ENCODE data around the gene GABBR2.
"Not testable (repeated sequence)": the region's sequence is repeated elsewhere in the genome, so short reads cannot be mapped to it uniquely, and the experiment has no call there.

The GABBR2 gene

DNA sequence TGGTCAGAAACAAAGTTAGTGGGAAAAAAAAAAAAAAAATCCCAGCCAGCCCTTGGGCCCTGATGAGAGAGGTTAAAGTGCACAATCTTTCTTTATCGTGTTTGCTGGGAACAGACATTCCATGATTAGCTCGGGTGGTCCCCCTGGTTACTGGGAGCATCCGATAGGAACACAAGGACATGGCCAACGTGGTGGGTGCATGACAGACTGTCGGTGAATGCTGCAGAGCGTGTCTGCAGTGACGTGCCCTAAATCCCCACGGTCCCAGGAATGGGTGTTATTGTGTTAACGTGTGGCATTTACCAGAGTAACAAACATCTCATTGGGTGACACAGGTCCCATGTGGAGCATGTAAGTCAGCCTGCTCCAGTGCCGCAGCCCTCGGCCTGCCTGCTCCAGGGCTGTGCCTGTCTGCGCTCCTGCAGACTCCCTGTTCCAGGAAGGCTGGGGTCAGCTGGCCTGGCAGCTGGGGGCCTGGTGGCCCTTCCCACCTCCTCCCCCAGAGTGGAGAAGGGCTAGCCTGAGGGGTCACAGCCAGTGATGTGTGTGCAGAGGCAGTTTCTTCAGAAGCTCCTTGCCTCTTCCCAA lies 419.0 kb downstream of the GABBR2 start:
- no peak for DNase-seq (ENCODE audit: low spot score)

DNA sequence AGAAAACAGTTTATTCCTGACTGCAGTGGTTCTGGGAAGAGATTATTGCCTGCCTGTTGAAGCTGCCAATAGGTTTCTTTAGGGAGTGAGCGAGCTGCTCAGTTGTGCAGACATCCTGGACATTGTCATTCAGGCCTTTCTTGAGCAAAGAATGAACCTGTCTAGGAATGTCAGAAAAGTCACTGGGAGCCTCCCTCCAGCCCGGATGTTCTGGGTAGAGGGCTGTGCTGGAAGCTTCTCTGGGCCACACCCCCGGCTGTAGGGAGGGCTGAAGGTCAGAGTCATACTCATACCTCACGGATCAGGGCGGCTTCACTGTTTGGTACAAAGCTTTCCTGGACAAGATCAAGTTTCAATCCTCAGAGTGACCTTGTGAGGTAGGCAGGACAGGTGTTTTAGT lies 419.9 kb downstream of the GABBR2 start:
- DNase-seq (ENCODE audit: low spot score), result no peak

DNA sequence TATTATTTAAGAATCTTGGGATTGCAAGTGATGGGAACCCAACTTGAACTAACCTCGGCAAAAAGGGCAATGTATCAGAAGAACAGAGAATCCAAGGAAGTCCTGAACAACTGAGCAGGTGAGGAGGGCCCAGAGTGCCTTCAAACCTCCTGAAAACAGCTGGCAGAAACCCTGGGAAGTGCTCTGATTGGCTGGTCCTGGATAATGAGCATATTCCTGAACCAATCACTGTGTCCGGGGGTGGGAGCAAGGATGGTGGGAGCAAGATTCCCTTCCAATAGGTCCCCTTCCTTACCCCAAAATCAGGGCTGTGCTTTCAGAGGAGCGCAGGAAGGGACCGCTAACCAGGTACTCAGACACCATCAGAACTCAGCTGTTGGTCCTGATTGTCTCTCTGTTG lies 421.4 kb downstream of the GABBR2 start:
- DNase-seq (ENCODE audit: low spot score), result no peak

DNA sequence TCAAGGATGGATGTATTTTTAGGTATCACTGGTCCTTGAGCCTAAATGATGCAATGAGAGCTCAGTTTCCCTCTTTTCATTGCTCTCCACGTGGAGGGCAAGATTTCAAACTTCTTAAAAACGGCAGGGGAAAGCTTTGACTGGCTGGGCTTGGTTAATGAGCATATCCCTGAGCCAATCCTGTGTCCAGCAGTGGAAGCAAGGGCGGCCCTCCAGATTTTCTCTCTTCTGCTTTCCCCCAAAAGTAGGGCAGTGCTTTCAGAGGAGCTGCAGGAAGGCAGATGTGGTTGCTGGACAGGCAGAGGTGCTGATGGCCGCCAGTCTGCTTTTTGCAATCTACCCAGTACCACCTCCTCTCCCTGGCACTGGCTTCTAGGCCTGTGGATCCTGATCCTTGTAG lies 423.3 kb downstream of the GABBR2 start:
- DNase-seq (ENCODE audit: low spot score), result no peak

DNA sequence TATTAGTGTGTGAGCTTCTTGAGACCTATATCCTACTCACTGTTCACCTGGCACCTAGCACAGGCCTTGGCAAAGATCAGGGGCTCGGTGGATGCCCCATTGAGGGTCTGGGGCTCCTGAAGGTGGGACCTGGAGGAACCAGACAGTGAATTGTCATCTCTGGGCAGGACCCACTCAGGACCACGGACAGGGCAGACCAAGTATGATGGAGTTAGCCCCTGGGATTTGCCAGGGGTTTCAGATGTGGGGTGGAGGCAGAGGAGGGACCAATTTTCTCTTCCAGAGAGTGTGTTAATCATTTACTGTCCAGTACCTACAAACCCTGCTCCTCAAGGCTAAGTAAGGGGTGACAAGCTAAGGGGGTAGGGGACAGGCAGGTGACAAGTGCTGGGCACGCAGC lies 424.0 kb downstream of the GABBR2 start:
- DNase-seq (ENCODE audit: low spot score), result no peak

DNA sequence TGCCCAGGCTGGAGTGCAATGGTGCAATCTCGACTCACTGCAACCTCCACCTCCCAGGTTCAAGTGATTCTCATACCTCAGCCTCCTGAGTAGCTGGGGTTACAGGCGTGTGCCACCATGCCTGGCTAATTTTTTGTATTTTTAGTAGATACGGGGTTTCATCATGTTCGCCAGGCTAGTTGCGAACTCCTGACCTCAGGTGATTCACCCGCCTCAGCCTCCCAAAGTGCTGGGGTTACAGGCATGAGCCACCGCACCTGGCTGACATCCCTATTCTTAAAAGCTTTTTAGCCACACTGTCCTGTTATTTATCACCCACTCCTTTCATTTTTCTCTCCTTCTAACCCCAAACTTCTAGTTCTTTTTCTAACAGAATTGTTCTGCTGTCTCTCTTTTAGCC lies 425.6 kb downstream of the GABBR2 start:
- not testable (repeated sequence) for DNase-seq (ENCODE audit: low spot score)

DNA sequence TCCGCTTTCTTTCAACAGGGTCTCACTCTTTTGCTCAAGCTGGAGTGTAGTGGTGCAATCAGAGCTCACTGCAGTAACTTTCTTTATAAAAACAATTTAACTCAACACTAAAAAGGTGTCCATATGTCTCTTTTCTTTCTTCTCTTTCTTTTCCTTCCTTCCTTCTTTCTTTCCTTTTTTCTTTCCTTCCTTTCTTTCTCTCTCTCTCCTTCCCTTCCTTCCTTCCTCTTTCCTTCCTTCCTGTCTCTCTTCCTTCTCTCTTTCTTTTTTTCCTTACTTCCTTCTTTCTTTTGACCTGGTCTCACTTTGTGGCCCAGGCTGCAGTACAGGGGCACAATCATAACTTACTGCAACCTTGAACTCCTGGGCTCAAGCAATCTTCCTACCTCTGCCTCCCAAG lies 427.5 kb downstream of the GABBR2 start:
- DNase-seq (ENCODE audit: low spot score), result no peak

DNA sequence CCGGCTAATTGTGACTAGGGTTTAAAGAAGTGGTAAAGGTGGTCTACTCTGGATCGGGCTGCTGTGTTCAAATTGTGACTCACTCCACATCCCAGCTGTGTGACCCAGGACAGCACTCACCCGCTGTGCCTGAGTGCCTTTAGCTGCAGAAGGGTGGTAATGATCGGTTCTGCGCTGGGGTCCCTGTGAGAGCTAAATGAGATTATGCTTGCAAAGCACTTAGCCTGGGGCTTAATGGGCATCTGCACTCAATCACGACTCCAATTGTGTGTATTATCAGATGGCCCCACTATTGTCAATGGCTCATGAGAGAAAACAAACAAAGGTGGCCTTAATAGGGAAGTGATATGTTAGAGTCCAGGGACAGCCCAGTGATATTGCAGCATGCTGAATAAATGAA lies 428.2 kb downstream of the GABBR2 start:
- no peak for DNase-seq (ENCODE audit: low spot score)

DNA sequence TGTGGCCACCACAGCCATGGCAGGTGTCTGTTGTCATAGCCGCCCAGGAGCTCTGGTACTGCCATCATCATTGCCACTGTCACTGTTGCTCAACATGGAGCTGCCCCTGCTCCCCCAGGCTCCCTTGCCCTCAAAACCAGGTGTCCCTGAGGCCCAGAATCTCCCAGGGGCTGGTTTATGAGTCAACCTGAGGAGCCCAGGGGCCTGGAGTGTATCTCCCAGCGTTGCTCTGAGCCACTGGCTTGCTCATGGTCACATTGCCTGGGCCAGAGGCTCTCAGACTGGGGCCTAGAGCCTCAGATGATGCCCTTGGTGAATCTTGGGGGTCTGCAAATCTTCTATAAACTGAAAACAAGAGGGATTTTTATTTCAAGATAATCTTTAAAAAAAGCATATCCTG lies 428.6 kb downstream of the GABBR2 start:
- DNase-seq (ENCODE audit: low spot score), result no peak

DNA sequence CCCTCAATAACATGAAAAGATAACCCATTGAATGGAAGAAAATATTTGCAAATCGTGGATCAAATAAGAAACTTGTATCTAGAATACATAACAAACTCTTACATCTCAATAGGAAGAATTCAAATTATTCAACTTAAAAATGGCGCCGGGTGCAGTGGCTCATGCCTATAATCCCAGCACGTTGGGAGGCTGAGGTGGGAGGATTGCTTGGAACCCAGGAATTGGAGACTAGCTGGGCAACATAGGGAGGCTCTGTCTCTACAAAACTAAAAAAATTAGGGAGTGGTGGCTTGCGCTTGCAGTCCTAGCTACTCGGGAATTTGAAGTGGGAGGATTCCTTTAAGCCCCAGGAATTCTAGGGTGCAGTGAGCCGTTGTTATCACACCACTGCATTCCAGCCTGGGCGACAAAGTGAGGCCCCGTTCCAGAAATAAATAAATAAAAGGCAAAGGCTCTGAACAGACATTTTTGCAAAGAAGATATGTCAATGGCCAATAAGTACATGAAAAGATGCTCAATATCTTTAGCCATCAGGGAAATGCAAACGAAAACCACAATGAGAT lies 431.7 kb downstream of the GABBR2 start:
- DNase-seq (ENCODE audit: low spot score), result no peak

DNA sequence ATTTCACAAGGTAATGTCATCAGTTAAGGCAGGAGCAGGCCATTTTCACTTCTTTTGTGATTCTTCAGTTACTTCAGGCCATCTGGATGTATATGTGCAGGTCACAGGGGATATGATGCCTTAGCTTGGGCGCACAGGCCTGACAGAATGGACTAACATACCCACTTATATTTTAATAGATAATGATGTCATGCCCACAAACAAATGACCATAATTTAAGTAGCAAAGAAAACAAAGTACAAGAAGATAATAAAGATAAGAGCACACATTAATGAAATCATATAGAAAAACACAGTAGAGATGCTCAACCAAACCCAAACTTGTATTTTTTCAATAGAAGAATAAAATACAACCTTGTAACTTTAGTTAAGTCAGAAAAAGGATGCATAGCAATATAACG lies 433.6 kb downstream of the GABBR2 start:
- no peak for DNase-seq (ENCODE audit: low spot score)

DNA sequence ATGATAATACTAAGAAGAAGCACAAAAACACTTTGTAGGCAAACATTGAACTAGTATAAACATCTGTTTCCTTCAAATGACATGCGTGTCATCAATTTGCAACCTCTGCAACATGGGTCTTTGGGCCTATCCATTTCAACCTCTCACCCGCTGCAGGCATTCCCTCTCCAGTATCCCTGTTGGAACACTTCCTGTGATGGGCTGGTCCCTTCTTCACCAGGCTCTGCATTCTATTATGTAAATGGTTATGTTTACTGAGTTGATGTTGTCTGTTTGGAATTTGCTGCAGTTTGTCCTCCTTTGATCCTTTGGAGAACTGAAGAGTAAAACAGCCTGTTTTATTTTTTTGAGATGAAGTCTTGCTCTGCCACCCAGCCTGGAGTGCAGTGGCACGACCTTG lies 436.7 kb downstream of the GABBR2 start:
- DNase-seq (ENCODE audit: low spot score), result no peak

DNA sequence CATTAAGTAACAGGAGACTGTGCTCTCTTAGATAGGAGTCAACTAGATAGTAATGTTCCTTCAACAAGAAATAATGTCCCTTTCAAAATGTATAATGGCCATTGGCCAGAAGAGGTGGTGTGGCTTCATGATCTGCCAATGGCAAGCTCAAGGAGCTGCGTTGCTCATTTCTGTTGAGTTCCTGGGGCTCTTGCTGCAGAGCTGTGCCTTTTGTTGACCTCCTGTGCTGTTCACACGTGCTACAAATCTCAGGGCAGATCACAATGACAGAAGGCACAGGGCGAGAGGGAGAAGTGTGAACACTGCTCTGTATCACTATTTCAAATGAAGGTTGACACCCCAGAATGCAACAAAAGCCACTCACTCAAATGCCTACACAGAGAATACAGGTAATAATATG lies 437.3 kb downstream of the GABBR2 start:
- no peak for DNase-seq (ENCODE audit: low spot score)

DNA sequence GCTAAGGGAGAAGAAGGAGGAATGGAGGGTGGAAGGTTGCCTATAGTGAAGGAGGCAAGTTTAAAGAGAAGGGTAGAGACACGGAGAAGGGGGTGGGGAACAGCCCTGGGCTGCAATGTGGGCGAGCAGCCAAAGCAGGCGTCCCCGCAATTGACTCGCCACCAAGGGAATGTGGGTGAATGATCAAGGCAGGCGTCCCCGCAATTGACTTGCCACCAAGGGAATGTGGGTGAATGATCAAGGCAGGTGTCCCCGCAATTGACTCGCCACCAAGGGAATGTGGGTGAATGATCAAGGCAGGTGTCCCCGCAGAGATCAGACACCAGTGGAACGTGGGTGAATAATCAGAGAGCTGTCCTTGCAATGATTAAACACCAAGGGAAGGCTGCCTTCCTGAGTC lies 438.5 kb downstream of the GABBR2 start:
- DNase-seq (ENCODE audit: low spot score), result not testable (repeated sequence)

DNA sequence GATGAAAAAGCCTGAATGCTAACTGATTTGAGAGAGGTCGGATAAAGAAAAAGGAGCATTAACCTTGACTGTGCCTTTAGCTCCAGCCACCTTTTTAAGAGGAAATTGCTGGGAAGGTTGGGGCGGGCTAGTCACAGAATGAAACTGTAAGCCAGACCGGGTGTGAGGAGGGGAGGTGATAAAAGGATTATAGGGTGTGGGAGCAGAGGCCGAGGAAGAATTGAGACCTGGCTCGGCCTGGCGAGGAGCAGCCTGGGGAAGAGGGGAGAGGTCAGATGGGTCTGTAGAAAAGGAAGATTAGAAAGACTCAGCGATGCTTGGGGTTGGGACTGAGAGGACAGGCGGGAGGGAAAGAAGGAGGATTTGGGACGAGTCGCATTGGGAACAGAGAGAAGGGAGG lies 439.1 kb downstream of the GABBR2 start:
- DNase-seq (ENCODE audit: low spot score), result not testable (repeated sequence)

DNA sequence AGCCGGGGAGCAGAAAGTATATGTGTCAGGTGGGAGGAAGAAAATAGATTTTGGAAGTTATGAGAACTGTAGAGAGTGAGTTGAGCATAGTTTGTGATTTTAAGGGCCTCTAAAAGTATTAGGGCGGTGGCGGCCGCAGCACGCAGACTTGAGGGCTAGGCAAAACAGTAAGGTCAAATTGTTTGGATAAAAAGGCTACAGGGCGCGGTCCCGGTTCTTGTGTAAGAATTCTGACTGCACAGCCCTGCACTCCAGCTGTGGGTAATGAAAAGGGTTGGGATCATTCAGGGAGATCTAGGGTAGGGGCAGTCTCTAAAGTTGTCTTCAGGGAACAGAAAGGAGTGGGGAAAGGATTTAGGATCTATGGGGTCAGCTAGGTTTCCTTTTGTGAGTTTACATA lies 441.2 kb downstream of the GABBR2 start:
- DNase-seq (ENCODE audit: low spot score), result not testable (repeated sequence)

DNA sequence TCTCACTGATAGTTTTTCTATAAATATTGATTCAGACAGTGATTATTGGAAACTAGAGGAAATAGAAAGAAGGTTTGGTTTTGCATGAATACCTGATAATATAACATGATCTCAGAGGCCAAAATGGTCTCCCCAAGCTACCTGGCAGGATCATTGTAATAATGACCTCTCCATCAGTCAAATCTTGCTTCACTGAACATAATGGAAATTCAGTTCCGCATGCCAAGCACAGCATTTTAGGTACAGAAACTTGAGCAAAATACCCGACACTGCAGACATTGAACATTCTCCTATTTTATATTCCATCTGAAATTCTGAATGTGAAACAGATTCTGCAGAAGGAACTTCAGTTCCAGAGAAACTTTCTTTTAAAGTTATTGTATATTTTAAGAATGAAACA lies 444.2 kb downstream of the GABBR2 start:
- DNase-seq (ENCODE audit: low spot score), result no peak

DNA sequence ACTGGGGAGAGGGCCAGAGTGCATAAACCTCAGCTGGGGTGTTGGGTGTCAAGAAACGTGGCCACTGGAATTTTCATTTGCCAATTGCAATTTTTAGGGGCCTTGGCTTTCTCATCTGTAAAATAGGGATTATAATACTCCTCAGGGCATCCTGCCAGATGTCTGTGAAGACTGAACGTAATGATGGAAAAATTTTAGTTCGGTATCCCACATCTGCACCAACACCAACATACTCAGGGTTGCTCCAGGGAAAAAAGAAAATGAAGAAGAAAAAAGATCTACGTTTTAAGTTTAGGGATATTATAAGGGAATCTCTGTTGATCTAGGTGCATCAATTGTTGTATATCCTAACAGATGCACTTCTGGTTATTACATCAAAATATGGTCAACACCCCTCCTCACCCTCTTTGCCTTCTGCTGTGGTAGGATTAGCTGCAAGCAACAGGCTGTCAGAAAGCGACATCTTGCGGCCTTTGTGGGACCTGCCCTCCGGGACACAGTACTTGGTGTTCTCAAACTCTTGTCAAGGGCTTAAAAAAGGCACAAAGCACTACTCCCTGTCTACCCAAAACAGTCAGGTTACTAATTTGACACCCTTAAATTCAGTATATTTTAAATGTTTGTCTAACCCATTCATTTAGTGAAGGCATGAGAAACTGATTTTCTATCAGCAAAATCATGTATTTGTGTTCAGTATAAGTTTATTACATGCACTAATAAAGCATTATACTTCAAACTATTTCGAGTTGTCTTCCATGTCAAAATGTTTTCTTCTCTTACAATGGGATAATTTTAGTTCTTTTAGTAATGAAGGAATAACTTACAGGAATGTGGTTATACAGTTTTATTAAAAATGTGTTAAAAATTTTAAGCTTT lies 445.0 kb downstream of the GABBR2 start:
- peak; percentile 77 for DNase-seq (ENCODE audit: low spot score)

DNA sequence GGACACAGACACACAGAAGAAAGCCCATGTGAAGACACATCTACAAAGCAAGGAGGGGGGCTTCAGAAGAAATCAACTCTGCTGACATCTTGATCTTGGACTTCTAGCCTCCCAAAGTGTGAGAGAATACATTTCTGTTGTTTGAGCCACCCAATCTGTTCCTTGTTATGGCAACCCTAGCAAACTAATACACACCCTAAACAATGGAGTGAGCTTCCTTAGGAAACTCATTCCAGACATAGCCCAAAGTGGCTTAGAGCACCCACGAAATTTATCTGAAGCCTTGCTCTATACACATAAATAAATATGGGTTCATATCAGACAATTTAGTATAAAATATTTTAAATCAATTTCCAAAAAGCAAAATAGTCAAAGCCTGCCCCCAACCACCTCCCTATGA lies 445.7 kb downstream of the GABBR2 start:
- no peak for DNase-seq (ENCODE audit: low spot score)

DNA sequence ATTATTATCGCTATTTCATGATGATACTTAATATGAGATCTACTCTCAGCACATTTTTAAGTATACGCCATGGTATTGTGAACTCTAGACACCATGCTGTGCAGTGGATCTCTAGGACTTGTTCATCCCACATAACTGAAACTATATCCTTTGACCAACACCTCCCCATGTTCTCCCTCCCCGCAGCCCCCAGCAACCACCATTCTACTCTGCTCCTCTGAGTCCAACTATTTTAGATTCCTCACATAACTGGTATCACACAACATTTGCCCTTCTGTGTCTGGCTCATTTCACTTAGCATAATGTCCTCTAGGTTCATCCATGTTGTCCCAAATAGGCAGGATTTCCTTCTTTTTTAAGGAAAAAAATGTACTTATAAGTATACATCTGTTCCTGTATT lies 446.7 kb downstream of the GABBR2 start:
- DNase-seq (ENCODE audit: low spot score), result no peak

DNA sequence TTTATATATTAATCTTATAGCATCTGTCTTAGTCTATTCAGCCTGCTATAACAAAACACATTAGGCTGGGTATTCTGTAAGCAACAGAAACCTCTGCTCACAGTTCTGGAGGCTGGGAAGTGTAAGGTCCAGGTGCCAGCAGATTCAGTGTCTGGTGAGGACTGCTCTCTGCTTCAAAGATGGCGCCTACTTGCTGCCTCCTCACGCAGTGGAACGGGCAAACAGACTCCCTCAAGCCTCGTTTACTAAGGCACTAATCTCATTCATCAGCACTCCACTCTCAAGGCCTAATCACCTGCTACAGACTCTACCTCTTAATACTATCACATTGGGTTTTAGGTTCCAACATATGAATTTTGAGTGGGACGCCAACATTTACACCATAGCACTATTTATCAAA lies 448.1 kb downstream of the GABBR2 start:
- no peak for DNase-seq (ENCODE audit: low spot score)

DNA sequence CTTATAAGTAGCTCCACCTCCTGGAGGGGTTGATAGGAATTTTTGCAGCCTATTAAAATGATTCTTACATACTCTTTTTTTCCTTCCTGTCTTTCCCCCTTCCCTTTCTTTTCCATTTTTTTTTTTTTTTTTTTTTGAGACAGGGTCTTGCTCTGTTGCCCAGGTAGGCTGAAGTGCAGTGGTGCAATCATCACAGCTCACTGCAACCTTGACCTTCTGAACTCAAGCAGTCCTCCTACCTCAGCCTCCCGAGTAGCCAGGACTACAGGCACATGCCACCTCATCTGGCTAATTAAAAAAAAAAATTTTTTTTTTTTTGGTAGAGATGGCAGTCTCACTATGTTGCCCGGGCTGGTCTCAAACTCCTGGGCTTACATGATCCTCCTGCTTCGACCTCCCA lies 448.9 kb downstream of the GABBR2 start:
- no peak for DNase-seq (ENCODE audit: low spot score)

DNA sequence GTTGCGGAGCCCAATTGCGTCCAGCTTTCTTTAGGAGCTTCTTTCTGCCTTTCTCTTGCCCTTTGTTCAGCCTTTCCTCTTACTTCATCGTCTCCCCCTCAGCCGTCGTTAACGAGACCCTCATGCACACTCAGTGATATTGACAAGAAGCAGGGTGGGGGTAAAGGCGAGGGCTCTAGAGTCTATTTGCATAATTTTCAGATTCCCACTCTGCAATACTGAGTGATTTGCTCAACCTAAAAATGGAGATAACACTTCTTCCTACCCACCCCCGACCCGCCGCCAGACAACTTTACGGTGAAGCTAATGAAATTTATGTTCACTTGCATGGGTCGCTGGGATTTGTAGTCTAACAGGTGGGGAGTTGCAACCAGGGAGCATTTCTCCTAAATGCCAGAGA lies 452.0 kb downstream of the GABBR2 start:
- no peak for DNase-seq (ENCODE audit: low spot score)

All from left forelimb (tissue), 1 donor.